ENCODE measurements around the gene LDLRAD3. TPM values are rescaled to one million over a fixed set of nuclear protein-coding genes. Genes with fewer than 3 reads are reported as not detected.

The LDLRAD3 gene
- total RNA-seq, 4 donors from 2014 or later, result 0.37 to 43.2 (median 3.7) TPM

- no peak for DNase-seq
- H3K27me3 ChIP-seq, result no peaks in the 10 kb centered on the region
- H3K4me1 ChIP-seq, result peaks cover 0 to 19% (median 2%) of the 10 kb centered on the region in 4 donors
- H3K36me3 ChIP-seq, result no peaks in the 10 kb centered on the region
- TF ChIP-seq POLR2A (IDR thresholded peaks at IDR 0.05) (no peak), EP300 (IDR thresholded peaks at IDR 0.05; ENCODE audit: low read depth) (no peak), POLR2AphosphoS5 (IDR thresholded peaks at IDR 0.05) (no peak), CTCF (IDR thresholded peaks at IDR 0.05) (no peak)
- no peak overlapping the region for H3K4me3 ChIP-seq
- in situ Hi-C loops (cut with MboI; ENCODE audit: low pct_ligation_motif_present in 1 of 4, low pct_unique_long_range_greater_than_20kb in 1 of 4, low sequenced_read_pairs in 3 of 4) (no loop called here), intact Hi-C loops (cut with DNase I; ENCODE audit: low total_unique reads) (no loop called here)
- 73 to 78% methylated on average over 5 to 8 of the region's 8 CpGs for WGBS, 2 donors (ENCODE audit: low coverage in 1 of 2)
- H3K27ac ChIP-seq, result no peak overlapping the region
- H3K9me3 ChIP-seq, result no peaks in the 10 kb centered on the region
Measured at GRCh38 chr11:36013950-36014897, 70.4 kb downstream of the LDLRAD3 start.

GRCh38 chr11:36014898-36015665, 71.2 kb downstream of the LDLRAD3 start:
- H3K27ac ChIP-seq, result no peak overlapping the region
- no peaks in the 10 kb centered on the region for H3K9me3 ChIP-seq
- H3K4me1 ChIP-seq, result peaks cover 0 to 11% (median under 1%) of the 10 kb centered on the region in 4 donors
- 62 to 76% methylated on average over 4 to 14 of the region's 14 CpGs for WGBS, 2 donors (ENCODE audit: low coverage in 1 of 2)
- H3K4me3 ChIP-seq, result no peak overlapping the region
- no peaks in the 10 kb centered on the region for H3K36me3 ChIP-seq
- DNase-seq, result no peak
- in situ Hi-C loops (cut with MboI; ENCODE audit: low pct_ligation_motif_present in 1 of 4, low pct_unique_long_range_greater_than_20kb in 1 of 4, low sequenced_read_pairs in 3 of 4) (no loop called here), intact Hi-C loops (cut with DNase I; ENCODE audit: low total_unique reads) (no loop called here)
- TF ChIP-seq CTCF (IDR thresholded peaks at IDR 0.05) (no peak), POLR2A (IDR thresholded peaks at IDR 0.05) (no peak), EP300 (IDR thresholded peaks at IDR 0.05; ENCODE audit: low read depth) (no peak), POLR2AphosphoS5 (IDR thresholded peaks at IDR 0.05) (no peak)
- H3K27me3 ChIP-seq, result no peaks in the 10 kb centered on the region

- H3K4me3 ChIP-seq, result no peak overlapping the region
- H3K36me3 ChIP-seq, result no peaks in the 10 kb centered on the region
- WGBS, 2 donors (ENCODE audit: low coverage in 1 of 2), result 80% methylated on average over 1 to 8 of the region's 8 CpGs
- in situ Hi-C loops (cut with MboI; ENCODE audit: low pct_ligation_motif_present in 1 of 4, low pct_unique_long_range_greater_than_20kb in 1 of 4, low sequenced_read_pairs in 3 of 4) (no loop called here), intact Hi-C loops (cut with DNase I; ENCODE audit: low total_unique reads) (no loop called here)
- no peaks in the 10 kb centered on the region for H3K27me3 ChIP-seq
- peaks cover 0 to 6% (median 0%) of the 10 kb centered on the region in 4 donors for H3K4me1 ChIP-seq
- H3K27ac ChIP-seq, result no peak overlapping the region
- no peak for TF ChIP-seq POLR2A (IDR thresholded peaks at IDR 0.05)
- TF ChIP-seq POLR2AphosphoS5 (IDR thresholded peaks at IDR 0.05), result no peak
- TF ChIP-seq CTCF (IDR thresholded peaks at IDR 0.05), result no peak
- no peak for TF ChIP-seq EP300 (IDR thresholded peaks at IDR 0.05; ENCODE audit: low read depth)
- no peaks in the 10 kb centered on the region for H3K9me3 ChIP-seq
- DNase-seq, result no peak
Measured at GRCh38 chr11:36015799-36016198, 71.9 kb downstream of the LDLRAD3 start.

GRCh38 chr11:36016263-36016662, 72.4 kb downstream of the LDLRAD3 start:
- peaks cover 0 to 6% (median 0%) of the 10 kb centered on the region in 4 donors for H3K4me1 ChIP-seq
- no peak overlapping the region for H3K4me3 ChIP-seq
- in situ Hi-C loops (cut with MboI; ENCODE audit: low pct_ligation_motif_present in 1 of 4, low pct_unique_long_range_greater_than_20kb in 1 of 4, low sequenced_read_pairs in 3 of 4), result no loop called here
- DNase-seq, result no peak
- no peaks in the 10 kb centered on the region for H3K36me3 ChIP-seq
- intact Hi-C loops (cut with DNase I; ENCODE audit: low total_unique reads), result no loop called here
- H3K27ac ChIP-seq, result no peak overlapping the region
- H3K9me3 ChIP-seq, result no peaks in the 10 kb centered on the region
- WGBS, 2 donors (ENCODE audit: low coverage in 1 of 2), result 83 to 90% methylated on average over 3 of the region's 3 CpGs
- TF ChIP-seq CTCF (IDR thresholded peaks at IDR 0.05) (no peak), POLR2A (IDR thresholded peaks at IDR 0.05) (no peak), POLR2AphosphoS5 (IDR thresholded peaks at IDR 0.05) (no peak), EP300 (IDR thresholded peaks at IDR 0.05; ENCODE audit: low read depth) (no peak)
- no peaks in the 10 kb centered on the region for H3K27me3 ChIP-seq
